HL-60/S4 treated with phorbol 12-myristate 13-acetate at 8.2 ng/mL for 4 days and 3 days (cell line): ENCODE data around the gene RFLNA.

ENCODE experiments used
- in situ Hi-C: fragments of 300-500 bp; cut with MboI; formaldehyde crosslinking; loops from 2 replicates; pipeline ENCODE4 v1.15.0; 2022; ENCODE audit warnings: low sequenced_read_pairs

Gene RFLNA, protein sequence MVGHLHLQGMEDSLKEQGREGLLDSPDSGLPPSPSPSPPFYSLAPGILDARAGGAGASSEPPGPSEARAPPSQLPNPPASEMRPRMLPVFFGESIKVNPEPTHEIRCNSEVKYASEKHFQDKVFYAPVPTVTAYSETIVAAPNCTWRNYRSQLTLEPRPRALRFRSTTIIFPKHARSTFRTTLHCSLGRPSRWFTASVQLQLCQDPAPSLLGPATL

DNA sequence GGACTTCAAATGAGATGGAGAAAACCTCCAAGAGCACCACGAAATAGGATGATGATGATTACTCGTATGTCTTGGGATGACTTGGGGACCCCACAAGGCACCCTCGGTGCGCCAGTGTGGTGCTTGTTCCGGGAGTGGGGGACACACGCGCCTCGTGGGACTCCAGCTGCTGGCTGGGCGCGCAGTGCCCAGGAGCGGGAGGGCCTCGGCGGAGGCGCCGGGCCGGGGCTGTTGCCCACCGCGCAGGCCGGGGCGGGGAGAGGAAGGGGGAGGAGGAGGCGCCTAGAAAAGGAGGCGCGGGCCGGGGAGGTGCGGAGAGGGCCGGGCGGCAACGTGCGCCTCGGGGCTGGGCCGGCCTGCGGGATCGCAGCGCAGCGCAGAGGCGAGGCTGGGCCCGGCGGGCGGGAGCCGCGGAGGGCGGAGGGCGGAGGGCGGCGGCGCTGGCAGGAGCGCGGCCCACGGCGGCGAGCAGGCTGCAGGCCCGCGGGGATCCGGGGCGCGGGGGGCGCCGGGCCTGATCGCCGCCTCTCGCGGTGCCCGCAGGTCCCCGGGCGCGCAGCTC, at the start of gene RFLNA:
Gene RFLNA, plus strand, starts transcription at position 314 of the 562 bp plus-strand sequence. CDS start 337 bp downstream, outside the sequence.
- in situ Hi-C loops, result no loop called here

- in situ Hi-C loops, result no loop called here
Measured at GRCh38 chr12:124247331-124247730, 47.6 kb upstream of the RFLNA start.

DNA sequence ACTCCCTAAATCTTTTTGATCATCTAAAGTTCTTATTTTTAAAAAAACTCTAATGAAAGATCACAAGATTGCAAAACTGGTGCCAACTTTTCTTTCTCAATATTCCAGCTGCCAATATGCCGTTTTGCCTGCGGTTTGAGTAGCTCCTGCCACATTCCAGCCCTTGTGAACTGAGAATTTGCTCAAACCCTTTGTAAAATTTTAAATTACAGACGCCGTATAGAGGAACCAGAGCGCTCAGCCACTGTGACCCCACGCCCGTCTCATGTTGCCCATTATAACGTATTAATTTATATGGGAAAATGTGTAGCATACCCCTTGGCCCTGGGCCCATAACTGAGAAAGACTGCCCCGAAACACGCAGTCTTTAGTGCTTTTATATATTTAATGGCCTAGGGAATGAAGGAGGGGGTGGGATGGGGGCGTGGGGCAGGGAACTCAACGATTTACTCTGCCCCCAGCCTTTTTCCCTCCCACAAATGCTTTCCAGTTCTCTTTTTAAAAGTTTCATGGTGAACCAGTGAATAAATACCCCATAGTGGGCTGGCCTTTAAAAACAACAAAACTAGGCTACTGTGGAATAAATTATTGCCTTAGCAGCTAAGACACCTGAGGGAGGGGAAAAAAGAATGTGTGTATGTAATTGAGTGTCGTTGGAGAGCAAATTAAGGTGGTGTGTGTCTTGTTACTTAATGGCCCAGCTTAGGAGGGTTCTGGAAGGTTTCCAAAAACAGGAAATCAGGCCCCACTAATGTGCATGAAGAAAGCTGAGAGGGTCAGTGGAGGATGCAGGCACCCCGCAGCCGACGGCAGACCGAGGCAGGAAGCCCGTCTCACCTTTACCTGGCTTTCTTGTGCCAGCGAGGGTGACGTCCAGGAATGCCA, 45.7 kb upstream of the RFLNA start:
- in situ Hi-C loops, result no loop called here

GRCh38 chr12:124251186-124251585, 43.7 kb upstream of the RFLNA start:
- in situ Hi-C loops, result no loop called here

DNA sequence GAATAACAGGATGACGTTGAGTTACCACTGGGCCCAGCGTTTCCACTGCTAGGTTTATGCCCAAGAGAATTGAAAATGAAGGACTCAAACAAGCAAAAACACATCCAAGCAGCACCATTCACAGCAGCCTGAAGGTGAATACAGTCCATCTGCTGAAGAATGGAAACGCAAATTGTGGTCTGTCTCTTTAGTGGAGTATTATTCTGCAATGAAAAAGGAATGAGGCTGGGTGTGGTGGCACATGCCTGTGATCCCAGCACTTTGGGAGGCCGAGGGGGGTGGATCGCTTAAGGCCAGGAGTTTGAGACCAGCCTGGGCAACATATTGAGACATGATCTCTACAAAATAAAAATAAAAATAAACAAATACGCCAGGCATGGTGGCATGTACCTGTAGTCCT, 41.9 kb upstream of the RFLNA start:
- in situ Hi-C loops, result no loop called here

- in situ Hi-C loops, result no loop called here
Measured at GRCh38 chr12:124254126-124254525, 40.8 kb upstream of the RFLNA start.

GRCh38 chr12:124259154-124260066, 35.5 kb upstream of the RFLNA start:
- in situ Hi-C loops, result no loop called here

DNA sequence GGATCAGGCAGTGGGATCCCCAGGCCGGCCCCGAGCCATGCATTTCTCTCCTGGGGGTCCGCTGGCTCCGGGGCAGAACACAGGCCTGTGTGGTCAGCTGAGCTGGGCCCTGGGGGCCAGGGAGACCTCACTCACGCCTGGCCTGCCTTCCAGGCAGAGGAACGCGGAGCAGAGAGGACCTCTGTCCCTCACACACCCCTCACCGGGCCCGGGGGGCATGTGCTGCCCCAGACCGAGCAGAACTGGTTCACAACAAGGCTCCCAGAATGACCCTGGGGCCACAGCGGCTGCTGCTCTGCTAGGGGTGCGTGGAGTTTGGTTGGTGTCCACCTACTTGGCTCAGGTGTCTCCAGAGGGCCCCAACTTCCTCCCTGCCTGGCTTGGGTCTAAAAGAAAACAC, 33.0 kb upstream of the RFLNA start:
- in situ Hi-C loops, result no loop called here

GRCh38 chr12:124264089-124264795, 30.7 kb upstream of the RFLNA start:
- in situ Hi-C loops, result no loop called here

GRCh38 chr12:124264879-124265278, 30.0 kb upstream of the RFLNA start:
- in situ Hi-C loops, result no loop called here

DNA sequence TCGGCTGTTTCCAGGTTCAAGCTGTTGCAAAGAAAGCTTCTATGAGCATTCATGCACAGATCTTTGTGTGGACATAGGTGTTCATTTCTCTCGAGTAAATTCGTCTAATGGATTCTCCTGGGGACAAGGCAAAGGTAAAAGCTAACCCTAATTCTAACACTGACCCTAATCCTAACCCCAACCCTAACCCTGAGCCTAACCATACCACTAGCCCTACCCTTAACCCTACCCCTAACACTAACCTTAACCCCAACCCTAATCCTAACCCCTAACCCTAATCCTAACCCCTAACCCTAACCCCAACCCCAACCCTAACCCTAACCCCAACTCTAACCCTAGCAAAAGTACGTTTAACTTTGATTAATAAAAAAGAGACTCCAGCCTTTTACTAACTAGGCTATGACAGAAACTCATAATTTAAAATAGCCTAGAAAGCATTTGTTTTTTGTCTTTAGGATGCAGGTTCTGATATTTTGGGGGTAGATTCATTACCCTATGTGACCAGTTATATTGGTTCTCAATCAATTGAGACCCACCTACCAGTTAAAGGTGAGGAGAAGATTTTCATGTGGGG, 27.6 kb upstream of the RFLNA start:
- in situ Hi-C loops, result no loop called here

- in situ Hi-C loops, result no loop called here
Measured at GRCh38 chr12:124270671-124271070, 24.2 kb upstream of the RFLNA start.

- in situ Hi-C loops, result no loop called here
Measured at GRCh38 chr12:124273630-124274029, 21.3 kb upstream of the RFLNA start.

- in situ Hi-C loops, result no loop called here
Measured at GRCh38 chr12:124276337-124276736, 18.6 kb upstream of the RFLNA start.

DNA sequence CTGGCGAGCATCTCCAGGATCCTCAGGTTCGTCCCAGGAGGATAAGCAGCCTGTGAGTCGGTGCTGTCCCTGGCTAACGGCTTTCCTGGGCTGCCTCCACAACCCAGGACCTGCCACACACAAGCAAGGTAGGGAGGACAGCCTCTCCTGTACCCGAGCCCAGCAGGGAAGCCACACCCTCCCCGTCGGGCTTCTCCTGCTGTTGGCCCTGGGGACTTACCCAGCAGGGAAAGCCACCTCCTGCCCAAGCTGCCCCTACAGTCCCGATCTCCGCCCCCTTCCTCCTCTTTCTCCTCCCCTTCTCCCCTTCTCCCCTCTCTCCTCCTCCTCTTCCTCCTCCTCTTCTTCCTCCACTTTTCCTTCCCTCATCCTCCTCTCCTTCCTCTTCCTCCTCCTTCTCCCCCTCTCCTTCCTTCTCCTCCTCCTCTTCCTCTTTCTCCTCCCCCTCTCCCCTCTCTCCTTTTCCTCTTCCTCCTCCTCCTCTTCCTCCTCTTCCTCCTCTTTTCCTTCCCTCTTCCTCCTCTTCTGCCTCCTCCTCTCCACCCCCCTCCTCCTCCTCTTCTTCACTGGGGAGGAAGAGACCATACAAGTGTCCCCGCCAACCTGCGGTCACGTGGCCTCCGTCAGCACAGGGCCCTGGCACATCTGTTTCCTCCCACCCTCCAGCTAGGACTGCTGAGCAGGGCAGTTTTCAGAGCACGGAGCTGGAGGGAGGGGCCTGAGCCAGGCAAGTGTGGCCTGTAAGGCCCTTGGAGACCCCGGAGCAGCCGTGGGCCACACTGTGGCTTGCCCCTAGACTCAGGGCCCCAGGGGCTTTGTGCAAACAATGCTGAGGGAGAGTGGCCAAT, 17.3 kb upstream of the RFLNA start:
- in situ Hi-C loops, result no loop called here

DNA sequence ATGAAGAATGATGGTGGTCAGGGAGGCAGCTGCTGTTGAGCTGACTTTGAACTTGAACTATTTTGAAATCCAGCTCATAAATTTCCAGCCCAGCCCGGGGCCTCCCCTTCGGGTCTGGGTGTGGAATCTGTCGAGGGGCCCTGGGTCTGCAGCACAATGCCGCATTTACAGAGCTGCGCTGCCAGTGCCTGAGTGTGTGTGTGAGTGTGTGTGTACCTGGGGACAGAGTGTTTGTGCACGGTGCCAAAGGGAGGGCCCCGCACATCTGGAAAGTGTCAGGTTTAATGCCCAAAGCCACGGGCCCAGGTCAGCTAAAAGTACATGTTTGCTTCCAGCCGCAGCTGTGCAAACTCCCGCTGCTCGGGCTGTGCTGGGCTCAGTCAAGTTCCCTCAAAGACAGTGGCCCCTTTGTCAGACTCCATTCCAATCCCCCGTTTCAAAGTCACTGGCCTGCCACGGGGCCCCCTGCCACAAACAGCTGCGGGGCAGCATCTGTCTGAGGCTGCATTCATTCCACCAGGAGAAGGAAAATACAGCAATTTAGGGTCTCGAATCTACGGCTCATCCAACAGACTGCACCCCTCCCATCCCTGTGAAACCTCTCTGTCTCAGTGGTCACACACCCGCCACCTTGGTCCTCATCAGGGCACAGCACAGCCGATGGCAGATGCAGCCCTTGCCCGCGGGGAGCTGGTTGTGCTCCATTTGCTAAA, 16.3 kb upstream of the RFLNA start:
- in situ Hi-C loops, result no loop called here

- in situ Hi-C loops, result no loop called here
Measured at GRCh38 chr12:124279315-124279714, 15.6 kb upstream of the RFLNA start.

DNA sequence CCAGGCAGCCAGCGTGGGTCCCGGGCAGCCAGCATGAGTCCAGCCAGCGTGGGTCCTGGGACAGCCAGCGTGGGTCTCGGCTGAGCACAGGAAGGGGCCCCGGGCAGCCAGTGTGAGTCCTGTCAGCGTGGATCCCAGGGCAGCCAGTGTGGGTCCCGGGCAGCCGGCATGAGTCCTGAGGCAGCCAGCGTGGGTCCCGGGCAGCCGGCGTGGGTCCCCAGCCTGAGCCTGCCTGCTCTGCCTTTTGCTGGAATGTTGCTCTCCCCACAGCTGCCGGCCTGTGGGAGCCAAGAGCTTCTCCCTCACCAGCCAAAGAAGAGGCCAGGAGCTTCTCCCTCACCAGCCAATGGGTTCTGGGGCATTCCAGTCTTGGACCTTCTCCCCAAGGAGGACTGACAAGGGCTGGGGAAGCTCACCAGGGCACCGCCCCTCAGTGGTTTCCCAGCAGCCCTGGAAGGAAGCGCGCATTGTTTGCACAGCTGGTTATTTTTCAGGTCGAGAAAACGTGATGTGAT, 15.0 kb upstream of the RFLNA start:
- in situ Hi-C loops, result no loop called here
